Right lobe of liver (tissue), 6 donors: ENCODE data around the gene RBBP9. TPM values are rescaled to one million over a fixed set of nuclear protein-coding genes. Genes with fewer than 3 reads are reported as not detected.

ENCODE experiments used
- ATAC-seq, 4 donors: fragments of 200-7000 bp; cut with Tn5 transposase; one replicate each; pipeline ENCODE4 v1.9.1; 2020; ENCODE audit warnings: mild to moderate bottlenecking in 4 of 4, moderate library complexity in 4 of 4
- DNase-seq, 3 donors: peaks; one replicate each; pipeline ENCODE4 v3.0.0-alpha.2; 2020
- H3K27ac ChIP-seq, 3 donors: fragments of 200-600 bp; one replicate each; pipeline ENCODE4 v1.8.0; 2022
- H3K27me3 ChIP-seq, 2 donors: fragments of 200-600 bp; one replicate each; pipeline ENCODE4 v1.8.0; 2022
- H3K36me3 ChIP-seq, 4 donors: fragments of 200-600 bp; sonication (generic) in 1 of 4; one replicate each; pipeline versions ENCODE4 v1.5.1 to v1.8.0; 2017 to 2022; ENCODE audit warnings: control low read depth in 1 of 4
- H3K4me1 ChIP-seq, 4 donors: fragments of 200-600 bp; sonication (generic) in 1 of 4; one replicate each; pipeline versions ENCODE4 v1.5.1 to v1.8.0; 2017 to 2022; ENCODE audit warnings: control low read depth in 1 of 4
- H3K4me3 ChIP-seq, 3 donors: fragments of 200-600 bp; one replicate each; pipeline ENCODE4 v1.8.0; 2022
- H3K9me3 ChIP-seq, 4 donors: fragments of 200-600 bp; sonication (generic) in 1 of 4; one replicate each; pipeline versions ENCODE4 v1.5.1 to v1.8.0; 2017 to 2022; ENCODE audit warnings: control low read depth in 1 of 4
- POLR2A ChIP-seq: fragments of 450-650 bp; IDR thresholded peaks from one replicate; pipeline ENCODE4 v1.6.1; 2017; ENCODE audit warnings: antibody characterized with exemption, mild to moderate bottlenecking
- WGBS: methylation state at CpG from one replicate; pipeline ENCODE4 v1.1.6; 2018; ENCODE audit warnings: low coverage, low lambda C conversion rate; ENCODE audit not compliant: insufficient coverage; ENCODE audit errors: missing lambda C conversion rate; 5-methylcytosine and 5-hydroxymethylcytosine counted together
- intact Hi-C, 2 donors: fragments of 100-400 bp; cut with DNase I; formaldehyde crosslinking; loops; one replicate each; pipeline versions ENCODE4 v1.11.2 to v1.14.1; 2022
- total RNA-seq, 6 experiments: library from RNA; depleted of rRNA in 2 of 6; stranded (reverse); fragments of >200 nt in 2 of 6; fragmentation: NEBNext Ultra II Directional in 3 of 6; extraction: Animal tissue kit (Norgen Biotek cat#: 25700) in 3 of 6; gene quantifications; one replicate each; pipeline versions ENCODE4 v1.1.0 to v1.2.4, GENCODE V29; 2016 to 2023
- TF ChIP-seq, protein P1 (sequence below), 4 donors: fragments of 200-600 bp in 3 of 4; fragments of 450-650 bp in 1 of 4; IDR thresholded peaks; one replicate each; pipeline versions ENCODE4 v1.5.1 to v1.8.0; 2016 to 2022; ENCODE audit warnings: antibody characterized with exemption in 4 of 4, mild to moderate bottlenecking in 2 of 4
- donor health status: DM: no; HTN: yes; CAD: no.
- donor health status: DM: no; HTN: no; CAD: no.
- donor health status: DM: no; HTN: no; CAD: no.
- donor health status: DM: no; HTN: yes; CAD: no.
- donor health status: DM: no; HTN: yes; CAD: no.

Gene RBBP9
- total RNA-seq, 6 experiments from 2014 or later = 11.6 to 23.3 (median 14.9) TPM

DNA sequence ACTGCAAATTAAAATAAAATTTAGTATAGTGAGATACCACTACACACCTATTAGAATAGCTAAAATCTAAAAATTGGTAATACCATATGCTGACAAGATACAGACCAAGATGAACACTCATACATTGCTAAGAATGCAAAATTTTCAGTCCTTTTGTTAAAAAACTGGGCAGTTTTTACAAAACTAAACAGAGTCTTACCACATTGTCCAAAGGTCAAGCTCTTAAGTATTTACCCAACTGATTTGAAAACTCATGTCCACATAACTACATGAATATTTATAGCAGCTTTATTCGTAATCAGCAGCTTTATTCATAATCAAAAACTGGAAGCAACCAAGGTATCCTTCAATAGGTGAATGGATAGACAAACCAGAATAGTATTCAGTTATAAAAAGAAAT lies 19.8 kb downstream of the RBBP9 start:
- no peaks in the 10 kb centered on the region for H3K27me3 ChIP-seq
- WGBS = 40% methylated on average over 1 of the region's 1 CpG
- no peak for DNase-seq
- H3K36me3 ChIP-seq = peaks cover 0 to 29% (median 13%) of the 10 kb centered on the region in 4 donors
- no peak overlapping the region for H3K27ac ChIP-seq
- peaks cover 0 to 12% (median 3%) of the 10 kb centered on the region in 4 donors for H3K4me1 ChIP-seq
- no peak for TF ChIP-seq POLR2A
- intact Hi-C loops = no loop called here
- H3K4me3 ChIP-seq = no peak overlapping the region
- ATAC-seq = peak in 3 of 4 donors; percentile 43 to 66 (median 61)
- no peaks in the 10 kb centered on the region for H3K9me3 ChIP-seq

DNA sequence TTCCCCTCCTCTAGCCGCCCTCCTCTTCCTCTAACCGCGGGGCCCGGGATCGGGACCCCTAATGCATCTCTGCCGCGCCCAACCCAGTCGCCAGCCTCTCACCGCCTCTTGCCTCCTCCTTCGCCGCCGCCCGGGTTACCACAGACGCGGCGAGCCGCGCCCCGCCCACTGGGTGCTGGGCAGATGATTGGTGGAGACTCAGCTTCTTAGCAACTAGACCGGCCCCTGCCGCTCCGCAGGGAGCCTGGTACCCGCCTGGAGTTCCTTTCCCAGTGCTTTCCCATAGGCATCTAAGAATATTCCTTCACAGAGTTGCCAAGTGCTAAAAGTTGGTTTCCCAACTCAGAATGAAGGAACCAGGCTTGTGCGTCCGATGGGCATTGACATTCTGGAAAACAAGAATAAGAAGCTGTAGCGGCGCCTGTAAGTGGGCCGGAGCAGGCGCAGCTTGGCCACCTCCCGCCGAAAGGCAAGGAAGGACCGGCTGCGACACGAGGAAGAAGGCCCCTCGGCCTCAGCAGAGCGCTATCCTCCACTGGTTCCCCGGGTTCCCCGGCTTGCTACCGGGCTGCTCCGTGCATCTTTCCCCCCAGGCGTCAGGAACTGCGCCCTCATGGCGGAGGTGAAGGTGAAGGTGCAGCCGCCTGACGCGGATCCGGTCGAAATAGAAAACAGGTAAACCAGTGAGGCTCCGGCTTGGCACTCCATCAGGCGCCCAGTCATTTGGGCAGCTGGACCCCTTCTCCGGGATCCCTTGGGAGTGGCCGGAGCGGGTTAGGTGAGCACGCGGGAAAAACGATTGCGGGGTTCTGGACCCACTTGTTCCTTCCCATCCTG lies 29.9 kb downstream of the RBBP9 start, which contains the start of the genes DZANK1 and POLR3F:
DZANK1 (minus strand) TSS at position 137 of the 837 bp plus-strand sequence. CDS start 1,672 bp downstream, outside the sequence.
POLR3F (plus strand) TSS at position 497 of the 837 bp plus-strand sequence; CDS start at position 614, 117 bp downstream.
- no peaks in the 10 kb centered on the region for H3K27me3 ChIP-seq
- TF ChIP-seq POLR2A = no peak
- TF ChIP-seq, protein P1, sequence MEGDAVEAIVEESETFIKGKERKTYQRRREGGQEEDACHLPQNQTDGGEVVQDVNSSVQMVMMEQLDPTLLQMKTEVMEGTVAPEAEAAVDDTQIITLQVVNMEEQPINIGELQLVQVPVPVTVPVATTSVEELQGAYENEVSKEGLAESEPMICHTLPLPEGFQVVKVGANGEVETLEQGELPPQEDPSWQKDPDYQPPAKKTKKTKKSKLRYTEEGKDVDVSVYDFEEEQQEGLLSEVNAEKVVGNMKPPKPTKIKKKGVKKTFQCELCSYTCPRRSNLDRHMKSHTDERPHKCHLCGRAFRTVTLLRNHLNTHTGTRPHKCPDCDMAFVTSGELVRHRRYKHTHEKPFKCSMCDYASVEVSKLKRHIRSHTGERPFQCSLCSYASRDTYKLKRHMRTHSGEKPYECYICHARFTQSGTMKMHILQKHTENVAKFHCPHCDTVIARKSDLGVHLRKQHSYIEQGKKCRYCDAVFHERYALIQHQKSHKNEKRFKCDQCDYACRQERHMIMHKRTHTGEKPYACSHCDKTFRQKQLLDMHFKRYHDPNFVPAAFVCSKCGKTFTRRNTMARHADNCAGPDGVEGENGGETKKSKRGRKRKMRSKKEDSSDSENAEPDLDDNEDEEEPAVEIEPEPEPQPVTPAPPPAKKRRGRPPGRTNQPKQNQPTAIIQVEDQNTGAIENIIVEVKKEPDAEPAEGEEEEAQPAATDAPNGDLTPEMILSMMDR (IDR thresholded peaks at IDR 0.05) = no peak
- H3K4me3 ChIP-seq = peak within 1 kb of the TSS; percentile 89 to 100 (median 91)
- intact Hi-C loops = no loop called here
- under 1% methylated on average over 27 of the region's 57 CpGs for WGBS
- peak; percentile 99 to 100 (median 100) for ATAC-seq
- H3K4me1 ChIP-seq = peaks cover 0 to 18% (median 4%) of the 10 kb centered on the region in 4 donors
- H3K27ac ChIP-seq = peak within 1 kb of the TSS; percentile 74 to 93 (median 83)
- DNase-seq = peak; percentile 94 to 97 (median 97)
- H3K36me3 ChIP-seq = no peaks in the 10 kb centered on the region
- no peaks in the 10 kb centered on the region for H3K9me3 ChIP-seq

DNA sequence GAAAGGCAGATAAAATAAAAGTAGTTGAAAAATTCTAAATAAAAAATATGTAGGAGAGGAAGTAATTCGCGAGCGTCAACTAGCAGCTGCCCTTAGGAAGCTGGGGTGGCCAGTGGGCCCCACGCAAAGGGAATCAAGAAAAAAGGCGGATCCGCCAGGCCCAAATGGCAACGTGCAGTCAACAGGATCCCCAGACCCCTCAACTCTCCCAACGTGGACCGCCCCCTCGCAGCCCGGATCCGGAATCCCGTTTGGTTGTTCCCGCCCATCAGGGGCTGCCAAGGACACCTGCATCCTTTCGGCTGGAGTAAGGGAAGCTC lies 30.5 kb downstream of the RBBP9 start:
- ATAC-seq (peak; percentile 55 to 73 (median 66)), DNase-seq (no peak)
- 0% methylated on average over 15 of the region's 15 CpGs for WGBS
- Histone ChIP-seq H3K9me3 (no peaks in the 10 kb centered on the region), H3K4me3 (peak overlapping the region; percentile 89 to 100 (median 91)), H3K36me3 (no peaks in the 10 kb centered on the region), H3K4me1 (peaks cover 0 to 18% (median 4%) of the 10 kb centered on the region in 4 donors), H3K27ac (no peak overlapping the region), H3K27me3 (no peaks in the 10 kb centered on the region)
- TF ChIP-seq, protein P1 (IDR thresholded peaks at IDR 0.05) = no peak
- TF ChIP-seq POLR2A = no peak
- intact Hi-C loops = no loop called here

DNA sequence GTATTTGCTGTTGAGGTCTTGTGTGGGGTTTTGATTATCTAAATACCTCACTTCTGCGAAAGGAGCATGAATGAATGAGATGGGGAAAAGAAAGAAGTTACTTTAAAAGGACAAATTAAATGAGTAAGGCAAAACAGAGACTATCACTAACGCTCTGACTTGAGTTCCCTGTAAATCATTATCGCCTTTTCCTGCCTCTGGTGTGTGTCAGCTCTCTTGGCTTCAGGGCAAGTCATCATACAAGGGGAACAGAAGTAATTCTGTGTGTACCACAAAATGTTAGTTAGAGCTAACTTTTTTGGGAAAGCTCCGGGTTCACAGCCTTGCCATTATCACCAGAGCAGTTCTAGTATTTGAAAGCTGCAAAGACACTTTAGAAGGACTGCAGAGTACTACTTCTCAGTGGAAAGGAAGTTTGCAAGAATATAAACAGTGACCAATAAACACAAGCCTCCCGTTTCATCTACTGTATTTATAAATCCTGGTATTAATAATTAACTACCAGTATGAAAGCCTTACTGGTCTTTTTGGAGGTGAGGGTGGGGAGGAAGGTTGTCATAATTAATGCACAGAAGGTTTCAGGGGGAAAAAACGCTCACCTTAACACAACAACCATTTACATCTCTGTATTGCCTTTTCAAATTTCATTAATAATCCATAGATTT lies 31.4 kb downstream of the RBBP9 start:
- WGBS = 34% methylated on average over 6 of the region's 6 CpGs
- H3K4me3 ChIP-seq = peak overlapping the region in 1 of 3 donors; percentile 89

More for the DNA sequence above, 31.4 kb downstream of the RBBP9 start:
- H3K9me3 ChIP-seq = no peaks in the 10 kb centered on the region
- ATAC-seq (no peak), DNase-seq (no peak)
- TF ChIP-seq, protein P1 (IDR thresholded peaks at IDR 0.05) = no peak
- TF ChIP-seq POLR2A = no peak
- no peak overlapping the region for H3K27ac ChIP-seq
- peaks cover 0 to 18% (median 4%) of the 10 kb centered on the region in 4 donors for H3K4me1 ChIP-seq
- intact Hi-C loops = no loop called here
- no peaks in the 10 kb centered on the region for H3K27me3 ChIP-seq
- H3K36me3 ChIP-seq = no peaks in the 10 kb centered on the region
